HL-60/S4 treated with retinoic acid at 250 ng/mL for 4 days and 3 days (cell line): ENCODE results near the gene TMEM259.

Source experiments
- in situ Hi-C: fragments of 300-500 bp; cut with MboI; formaldehyde crosslinking; loops from 2 replicates; pipeline ENCODE4 v1.7.0; 2022; ENCODE audit warnings: low sequenced_read_pairs

TMEM259 gene

GRCh38 chr19:1017906-1018305, 3.0 kb downstream of the TMEM259 start:
- in situ Hi-C loops, result no loop called here

- in situ Hi-C loops, result no loop called here
Observed at GRCh38 chr19:1017115-1017905, 3.6 kb downstream of the TMEM259 start.

- in situ Hi-C loops, result no loop called here
Observed at GRCh38 chr19:1016647-1017114, 4.2 kb downstream of the TMEM259 start.

- in situ Hi-C loops, result no loop called here
Observed at GRCh38 chr19:1015782-1016646, 4.9 kb downstream of the TMEM259 start.

GRCh38 chr19:1015061-1015781, 5.7 kb downstream of the TMEM259 start:
- in situ Hi-C loops, result no loop called here

GRCh38 chr19:1014161-1015060, 6.5 kb downstream of the TMEM259 start:
- in situ Hi-C loops, result no loop called here

- in situ Hi-C loops, result no loop called here
Observed at GRCh38 chr19:1013218-1013617, 7.7 kb downstream of the TMEM259 start.

GRCh38 chr19:1012334-1012733, 8.6 kb downstream of the TMEM259 start:
- in situ Hi-C loops, result no loop called here

GRCh38 chr19:1011831-1012333, 9.0 kb downstream of the TMEM259 start:
- in situ Hi-C loops, result no loop called here

GRCh38 chr19:1010586-1011510, 10.1 kb downstream of the TMEM259 start:
- in situ Hi-C loops, result no loop called here

- in situ Hi-C loops, result no loop called here
Observed at GRCh38 chr19:1009981-1010538, 10.9 kb downstream of the TMEM259 start.

- in situ Hi-C loops, result no loop called here
Observed at GRCh38 chr19:1009041-1009980, 11.6 kb downstream of the TMEM259 start.

GRCh38 chr19:1008268-1009040, 12.5 kb downstream of the TMEM259 start:
- in situ Hi-C loops, result no loop called here

GRCh38 chr19:1007399-1008251, 13.3 kb downstream of the TMEM259 start:
- in situ Hi-C loops, result no loop called here

GRCh38 chr19:1006711-1007398, 14.1 kb downstream of the TMEM259 start:
- in situ Hi-C loops, result no loop called here
